HFFc6 (cell line): ENCODE results near the gene NRXN2. TPM values are rescaled to one million over a fixed set of nuclear protein-coding genes. Genes with fewer than 3 reads are reported as not detected.

Source experiments
- DNase-seq: peaks from one replicate; pipeline ENCODE4 v3.0.0-alpha.2; 2018
- H3K27ac Mint-ChIP-seq: 2 replicates; pipeline ENCODE4 v1.8.0; 2020; ENCODE audit warnings: mild to moderate bottlenecking, mixed read lengths
- H3K27me3 Mint-ChIP-seq: 2 replicates; pipeline ENCODE4 v1.8.0; 2021; ENCODE audit warnings: mild to moderate bottlenecking, moderate library complexity, mixed read lengths; ENCODE audit not compliant: insufficient read depth
- H3K36me3 Mint-ChIP-seq: 2 replicates; pipeline ENCODE4 v1.8.0; 2021; ENCODE audit warnings: low read depth, mixed read lengths
- H3K4me1 Mint-ChIP-seq: 2 replicates; pipeline ENCODE4 v1.8.0; 2020; ENCODE audit warnings: low read depth, mixed read lengths
- H3K4me3 Mint-ChIP-seq: 2 replicates; pipeline ENCODE4 v1.8.0; 2020; ENCODE audit warnings: mild to moderate bottlenecking, moderate library complexity, mixed read lengths
- H3K9me3 Mint-ChIP-seq: 2 replicates; pipeline ENCODE4 v1.8.0; 2020; ENCODE audit warnings: mild to moderate bottlenecking, mixed read lengths
- CTCF ChIP-seq: fragments of 200-600 bp; sonication (generic); IDR thresholded peaks from 2 replicates; pipeline ENCODE4 v1.5.0; 2021; ENCODE audit warnings: antibody characterized with exemption, mild to moderate bottlenecking
- total RNA-seq, 6 experiments: library from RNA; stranded (reverse); fragmentation: NEBNext Ultra II Directional; extraction: Animal tissue kit (Norgen Biotek cat#: 25700); gene quantifications; 2 replicates in 1 of 6; 3 replicates in 5 of 6; pipeline ENCODE4 v1.2.3, GENCODE V29; 2021

The NRXN2 gene
- total RNA-seq, 6 experiments from 2014 or later: 0.14 to 0.51 (median 0.31) TPM; not detected in 1

GRCh38 chr11:64741375-64742086 is 18.5 kb upstream of the NRXN2 start:
- Mint-ChIP-seq H3K27ac (no peak overlapping the region), H3K36me3 (no peaks in the 10 kb centered on the region), H3K4me3 (no peak overlapping the region), H3K9me3 (no peaks in the 10 kb centered on the region), H3K4me1 (peaks cover 7% of the 10 kb centered on the region), H3K27me3 (peaks cover 46% of the 10 kb centered on the region)
- no peak for TF ChIP-seq CTCF
- DNase-seq: no peak

- Mint-ChIP-seq H3K27ac (no peak overlapping the region), H3K4me1 (peaks cover 7% of the 10 kb centered on the region), H3K4me3 (no peak overlapping the region), H3K27me3 (peaks cover 50% of the 10 kb centered on the region), H3K36me3 (no peaks in the 10 kb centered on the region), H3K9me3 (no peaks in the 10 kb centered on the region)
- TF ChIP-seq CTCF: no peak
- DNase-seq: no peak
Observed at GRCh38 chr11:64739871-64740270, 16.9 kb upstream of the NRXN2 start.

GRCh38 chr11:64736654-64737053 is 13.7 kb upstream of the NRXN2 start:
- H3K36me3 Mint-ChIP-seq: no peaks in the 10 kb centered on the region
- no peak for TF ChIP-seq CTCF
- H3K27ac Mint-ChIP-seq: no peak overlapping the region
- no peak for DNase-seq
- H3K4me1 Mint-ChIP-seq: no peaks in the 10 kb centered on the region
- no peak overlapping the region for H3K4me3 Mint-ChIP-seq
- peaks cover 49% of the 10 kb centered on the region for H3K27me3 Mint-ChIP-seq
- no peaks in the 10 kb centered on the region for H3K9me3 Mint-ChIP-seq

GRCh38 chr11:64735725-64736259 is 12.8 kb upstream of the NRXN2 start:
- Mint-ChIP-seq H3K27ac (no peak overlapping the region), H3K36me3 (no peaks in the 10 kb centered on the region), H3K27me3 (peaks cover 49% of the 10 kb centered on the region), H3K9me3 (no peaks in the 10 kb centered on the region), H3K4me1 (no peaks in the 10 kb centered on the region), H3K4me3 (no peak overlapping the region)
- no peak for DNase-seq
- TF ChIP-seq CTCF: no peak

GRCh38 chr11:64734811-64735724 is 12.1 kb upstream of the NRXN2 start:
- peaks cover 46% of the 10 kb centered on the region for H3K27me3 Mint-ChIP-seq
- no peak overlapping the region for H3K4me3 Mint-ChIP-seq
- H3K36me3 Mint-ChIP-seq: no peaks in the 10 kb centered on the region
- no peaks in the 10 kb centered on the region for H3K4me1 Mint-ChIP-seq
- H3K27ac Mint-ChIP-seq: no peak overlapping the region
- DNase-seq: no peak
- no peaks in the 10 kb centered on the region for H3K9me3 Mint-ChIP-seq
- TF ChIP-seq CTCF: no peak
